NCI-H1105 treated with DMSO at 0.1 percent for 48 hours (cell line): Measurements from ENCODE around the gene HNF1B.
"Not testable (repeated sequence)": the region's sequence is repeated elsewhere in the genome, so short reads cannot be mapped to it uniquely, and the experiment has no call there.

ENCODE experiments used
- DNase-seq: peaks from one replicate; lab custom pipeline; 2025; lab: John Stamatoyannopoulos, UW

The HNF1B gene

GRCh38 chr17:37701496-37701898, 43.4 kb downstream of the HNF1B start:
- DNase-seq = no peak

- DNase-seq = no peak
Measured at GRCh38 chr17:37700881-37701280, 44.0 kb downstream of the HNF1B start.

- no peak for DNase-seq
Measured at GRCh38 chr17:37699285-37699973, 45.4 kb downstream of the HNF1B start.

- DNase-seq = no peak
Measured at GRCh38 chr17:37698911-37699255, 46.0 kb downstream of the HNF1B start.

- no peak for DNase-seq
Measured at GRCh38 chr17:37698132-37698910, 46.5 kb downstream of the HNF1B start.

- DNase-seq = no peak
Measured at GRCh38 chr17:37697381-37697780, 47.5 kb downstream of the HNF1B start.

GRCh38 chr17:37696366-37696765, 48.5 kb downstream of the HNF1B start:
- DNase-seq = no peak

- no peak for DNase-seq
Measured at GRCh38 chr17:37695726-37696125, 49.1 kb downstream of the HNF1B start.

- DNase-seq = no peak
Measured at GRCh38 chr17:37694734-37695133, 50.1 kb downstream of the HNF1B start.

GRCh38 chr17:37693328-37693727, 51.5 kb downstream of the HNF1B start:
- no peak for DNase-seq

GRCh38 chr17:37691807-37692206, 53.1 kb downstream of the HNF1B start:
- no peak for DNase-seq

GRCh38 chr17:37689317-37689716, 55.5 kb downstream of the HNF1B start:
- no peak for DNase-seq

GRCh38 chr17:37683454-37683984, 61.3 kb downstream of the HNF1B start:
- no peak for DNase-seq

GRCh38 chr17:37682007-37682406, 62.9 kb downstream of the HNF1B start:
- DNase-seq = no peak

- DNase-seq = not testable (repeated sequence)
Measured at GRCh38 chr17:37679995-37680394, 64.9 kb downstream of the HNF1B start.

- DNase-seq = no peak
Measured at GRCh38 chr17:37678036-37678435, 66.8 kb downstream of the HNF1B start.

GRCh38 chr17:37677021-37677420, 67.8 kb downstream of the HNF1B start:
- DNase-seq = no peak

GRCh38 chr17:37676115-37676925, 68.5 kb downstream of the HNF1B start:
- no peak for DNase-seq

GRCh38 chr17:37674511-37674910, 70.3 kb downstream of the HNF1B start:
- DNase-seq = no peak

- DNase-seq = no peak
Measured at GRCh38 chr17:37673386-37673785, 71.5 kb downstream of the HNF1B start.

- no peak for DNase-seq
Measured at GRCh38 chr17:37672548-37673078, 72.2 kb downstream of the HNF1B start.

GRCh38 chr17:37671824-37672547, 72.9 kb downstream of the HNF1B start:
- no peak for DNase-seq
